ENCODE data around the gene BHLHE40.

- TF ChIP-seq YY1 (IDR thresholded peaks at IDR 0.05; ENCODE audit: insufficient read depth, insufficient read length) (no peak), ZNF274 (IDR thresholded peaks at IDR 0.05; ENCODE audit: low read depth, low read length) (no peak)
Observed at GRCh38 chr3:5021116-5022092, 42.2 kb downstream of the BHLHE40 start.
